Skin of body (tissue), 2 donors: Measurements from ENCODE around the gene NPAT. TPM values are rescaled to one million over a fixed set of nuclear protein-coding genes. Genes with fewer than 3 reads are reported as not detected.
A peak's percentile ranks its signal among the peaks of the same experiment; 100 is the strongest.
"Not testable (repeated sequence)": the region's sequence is repeated elsewhere in the genome, so short reads cannot be mapped to it uniquely, and the experiment has no call there.

Experiments used
- DNase-seq: peaks from one replicate; lab custom pipeline; 2025; lab: John Stamatoyannopoulos, UW
- total RNA-seq: library from RNA; depleted of rRNA; stranded (reverse); fragments of >200 nt; gene quantifications from one replicate; pipeline ENCODE4 v1.2.3, GENCODE V29; 2014

Gene NPAT
- total RNA-seq, 1 donor from 2014 or later, result 17.5 TPM

DNA sequence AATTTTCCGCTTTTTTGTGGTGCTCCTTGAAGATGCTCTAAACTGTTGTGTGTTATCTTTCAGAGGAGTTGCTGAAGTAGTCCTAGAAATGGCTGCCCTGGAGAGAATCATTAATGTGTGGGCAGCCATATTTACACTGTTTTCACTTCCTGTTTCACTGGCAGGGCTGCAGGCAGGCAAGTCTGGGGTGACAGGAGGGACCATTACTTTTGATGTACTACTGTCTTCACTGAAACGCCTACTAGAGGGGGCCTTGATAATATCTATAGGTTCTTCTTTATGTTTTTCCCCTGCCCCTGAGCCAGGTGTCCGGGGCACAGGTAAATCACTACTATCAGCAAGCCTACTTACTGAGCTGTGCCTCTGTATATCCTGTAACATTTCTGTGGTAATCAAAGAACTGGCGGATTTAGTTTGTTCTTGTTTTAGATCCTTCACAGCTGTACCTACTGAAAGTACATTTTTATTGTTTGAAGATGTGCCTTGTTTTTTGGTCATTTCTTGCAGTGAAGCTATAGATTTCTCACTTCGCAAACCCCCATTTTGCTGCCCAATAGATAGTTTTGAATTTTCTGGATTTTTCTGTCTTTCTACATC, 61.4 kb downstream of the NPAT start:
- no peak for DNase-seq

DNA sequence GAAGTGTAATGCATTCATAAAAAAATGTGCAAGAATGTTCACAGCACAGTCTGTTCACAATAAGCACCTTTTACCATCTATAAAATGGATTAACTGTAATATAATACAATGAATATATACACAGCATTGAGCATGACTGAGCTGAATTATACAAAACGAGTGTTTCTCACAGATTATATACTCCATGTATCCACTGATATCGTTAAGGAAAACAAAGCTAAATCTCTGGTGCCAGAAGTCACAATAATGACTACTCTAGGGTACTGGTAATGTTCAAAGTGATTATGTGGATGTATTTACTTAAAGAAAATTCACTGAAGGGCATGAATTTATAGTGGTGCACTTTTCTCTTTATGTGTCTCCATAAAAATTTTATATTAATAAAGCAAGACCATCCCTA, 67.8 kb downstream of the NPAT start:
- no peak for DNase-seq

DNA sequence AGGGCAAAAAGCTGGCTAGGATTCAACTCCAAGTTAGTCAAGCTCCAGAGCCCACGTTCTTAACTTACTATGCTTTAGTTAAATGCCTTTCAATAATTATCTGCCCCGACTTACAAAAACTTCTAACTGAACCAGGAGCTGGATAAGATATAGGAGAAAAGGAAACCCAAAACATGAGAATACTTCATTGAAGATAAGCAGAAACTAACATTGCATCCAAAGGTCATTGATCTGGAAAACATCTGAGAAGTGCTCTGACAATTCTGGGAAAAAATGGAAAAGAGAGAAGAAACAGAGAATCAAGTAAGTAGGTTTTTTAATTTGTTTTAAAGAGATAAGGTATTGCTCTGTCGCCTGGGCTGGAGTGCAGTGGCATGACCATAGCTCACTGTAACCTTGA, 73.9 kb downstream of the NPAT start:
- no peak for DNase-seq

DNA sequence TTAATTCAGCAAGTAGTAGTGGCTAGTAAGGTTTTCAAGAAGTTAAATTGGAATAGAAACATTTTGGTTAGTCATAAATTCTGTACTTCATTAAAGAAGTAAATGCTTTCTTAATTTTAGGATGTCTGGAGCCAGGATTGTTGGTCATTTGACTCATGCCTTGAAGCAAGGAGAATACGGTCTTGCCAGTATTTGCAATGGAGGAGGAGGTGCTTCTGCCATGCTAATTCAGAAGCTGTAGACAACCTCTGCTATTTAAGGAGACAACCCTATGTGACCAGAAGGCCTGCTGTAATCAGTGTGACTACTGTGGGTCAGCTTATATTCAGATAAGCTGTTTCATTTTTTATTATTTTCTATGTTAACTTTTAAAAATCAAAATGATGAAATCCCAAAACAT, 75.3 kb downstream of the NPAT start:
- DNase-seq, result no peak

DNA sequence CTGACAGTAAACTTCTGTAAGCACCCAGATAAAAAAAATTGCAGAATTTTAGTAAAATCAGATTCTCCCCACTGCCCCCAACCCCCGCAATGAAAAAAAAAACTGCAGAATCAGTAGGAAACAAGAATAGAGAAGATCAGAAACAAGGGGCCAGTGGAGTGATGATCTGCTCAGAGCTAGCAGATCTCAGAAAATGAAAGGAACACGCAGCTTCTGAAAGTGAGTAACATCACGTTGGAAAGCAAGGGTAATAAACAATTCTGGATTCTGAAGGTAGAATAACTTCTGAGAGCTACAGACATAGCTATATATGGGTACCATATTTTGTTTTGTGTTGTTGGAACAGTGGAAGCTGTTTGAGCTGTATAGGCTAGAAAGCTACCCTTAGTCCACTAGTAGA, 77.8 kb downstream of the NPAT start:
- DNase-seq, result no peak

DNA sequence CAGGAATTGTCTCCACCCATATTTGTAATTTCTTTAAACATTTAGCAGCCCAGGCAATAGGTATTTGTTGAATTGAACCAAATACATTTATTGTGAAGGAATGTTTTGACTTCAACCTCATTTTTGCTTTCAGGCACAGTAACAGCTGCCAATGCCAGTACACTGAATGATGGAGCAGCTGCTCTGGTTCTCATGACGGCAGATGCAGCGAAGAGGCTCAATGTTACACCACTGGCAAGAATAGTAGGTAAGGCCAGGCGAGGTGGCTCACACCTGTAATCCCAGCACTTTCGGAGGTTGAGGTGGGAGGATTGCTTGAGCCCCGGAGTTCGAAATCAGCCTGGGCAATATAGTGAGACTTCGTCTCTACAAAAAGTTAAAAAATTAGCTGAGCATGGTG, 80.1 kb downstream of the NPAT start:
- DNase-seq, result no peak

DNA sequence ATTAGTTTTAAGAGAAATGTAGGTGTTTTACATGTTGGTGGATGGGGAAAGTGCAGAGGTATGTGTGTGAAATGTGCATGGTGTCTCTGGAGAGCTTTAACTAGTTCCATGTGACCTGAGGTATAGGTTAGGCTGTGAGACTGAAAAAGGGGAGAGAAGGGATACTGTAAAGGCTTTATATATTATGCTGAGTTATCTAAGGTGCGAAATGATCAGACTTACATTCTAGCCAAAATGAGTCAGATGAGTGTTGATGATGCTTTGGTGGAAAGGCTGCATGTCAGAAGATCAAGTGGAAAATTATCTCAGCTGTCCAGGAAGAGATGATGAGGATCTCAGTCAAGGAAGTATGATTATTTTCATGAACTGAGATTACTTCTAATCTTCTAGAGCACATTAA, 85.2 kb downstream of the NPAT start:
- DNase-seq, result no peak

DNA sequence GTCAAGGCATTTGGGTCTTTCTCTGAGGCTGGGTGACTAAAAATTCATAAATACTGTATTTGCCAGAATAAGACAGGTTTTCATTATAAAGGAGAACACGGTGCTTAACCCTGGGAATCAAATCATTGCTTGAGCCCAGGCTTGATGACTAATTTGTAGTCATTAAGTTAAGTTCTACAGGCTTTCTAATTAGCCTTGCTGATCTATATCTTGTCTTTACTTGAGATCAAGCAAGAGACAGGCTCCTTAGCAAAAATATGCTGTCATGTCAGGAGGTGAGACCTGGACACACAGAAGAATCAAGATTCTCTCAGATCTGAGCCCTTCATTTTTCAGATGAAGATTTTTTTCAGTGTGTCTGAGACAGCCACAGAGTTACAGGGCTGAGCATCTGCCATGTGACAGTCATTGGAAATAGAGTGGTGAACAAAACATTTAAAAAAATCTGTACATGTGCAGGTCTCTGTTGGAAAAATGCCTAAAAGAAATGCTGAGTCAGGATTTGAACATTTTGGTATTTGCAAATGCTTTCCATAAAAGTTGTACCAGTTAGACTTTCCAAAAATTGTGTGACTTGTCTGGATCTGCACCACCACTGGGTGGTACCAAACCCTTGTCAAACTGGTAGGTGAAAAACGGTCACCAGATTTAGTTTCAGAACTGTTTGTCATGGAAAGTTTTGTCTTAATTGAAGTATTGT, 86.4 kb downstream of the NPAT start:
- no peak for DNase-seq

DNA sequence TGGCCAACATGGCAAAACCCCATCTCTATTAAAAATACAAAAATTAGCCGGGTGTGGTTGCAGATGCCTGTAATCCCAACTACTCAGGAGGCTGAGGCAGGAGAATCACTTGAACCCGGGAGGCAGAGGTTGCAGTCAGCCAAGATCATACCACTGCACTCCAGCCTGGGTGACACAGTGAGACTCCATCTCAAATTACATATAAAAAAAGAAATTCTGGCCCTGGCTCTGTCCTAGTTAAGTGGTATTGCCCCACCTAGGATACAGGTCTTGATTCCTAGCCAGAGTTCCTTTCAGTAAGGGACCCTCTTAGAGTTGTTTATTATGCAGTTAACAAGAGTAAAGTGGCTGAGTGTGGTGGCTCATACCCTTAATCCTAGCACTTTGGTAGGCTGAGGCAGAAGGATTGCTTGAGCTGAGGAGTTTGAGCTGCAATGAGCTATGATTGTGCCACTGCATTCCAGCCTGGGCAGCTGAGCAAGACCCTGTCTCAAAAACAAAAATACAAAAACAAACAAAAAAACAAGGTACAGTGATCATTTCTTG, 89.4 kb downstream of the NPAT start:
- DNase-seq, result not testable (repeated sequence)

DNA sequence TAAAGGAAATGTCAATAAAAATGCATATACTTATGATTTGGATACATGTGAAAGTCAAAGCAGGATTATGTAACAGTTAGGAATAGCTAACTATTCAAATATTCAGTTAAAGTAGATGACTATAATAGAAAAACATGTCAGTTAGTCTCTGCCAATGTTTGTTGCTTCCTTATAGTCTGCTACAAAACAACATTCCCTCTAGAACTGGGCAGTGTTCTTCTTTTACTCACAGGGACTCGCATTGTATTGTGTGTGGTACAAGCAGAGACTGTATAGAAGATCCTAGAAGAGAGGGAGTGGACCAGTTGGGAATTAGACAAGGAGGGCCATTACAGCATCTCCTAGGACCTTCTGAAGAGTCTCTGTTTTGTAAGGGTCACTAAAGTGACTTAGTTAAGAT, 90.4 kb downstream of the NPAT start:
- no peak for DNase-seq

DNA sequence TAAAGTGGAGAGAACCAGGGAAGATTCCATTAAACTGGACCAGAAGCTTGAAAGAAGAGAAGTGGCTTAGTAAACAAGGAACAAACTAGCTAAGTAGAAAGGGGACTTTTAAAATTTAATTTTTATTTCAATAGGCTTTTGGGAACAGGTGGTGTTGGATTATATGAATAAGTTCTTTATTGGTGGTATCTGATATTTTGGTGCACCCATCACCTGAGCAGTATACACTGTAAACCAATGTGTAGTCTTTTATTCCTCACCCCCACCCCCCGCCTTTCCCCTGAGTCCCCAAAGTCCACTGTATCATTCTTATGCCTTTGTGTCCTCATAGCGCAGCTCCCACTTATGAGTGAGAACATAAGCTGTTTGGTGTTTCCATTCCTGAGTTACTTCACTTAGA, 93.7 kb downstream of the NPAT start:
- DNase-seq, result no peak

DNA sequence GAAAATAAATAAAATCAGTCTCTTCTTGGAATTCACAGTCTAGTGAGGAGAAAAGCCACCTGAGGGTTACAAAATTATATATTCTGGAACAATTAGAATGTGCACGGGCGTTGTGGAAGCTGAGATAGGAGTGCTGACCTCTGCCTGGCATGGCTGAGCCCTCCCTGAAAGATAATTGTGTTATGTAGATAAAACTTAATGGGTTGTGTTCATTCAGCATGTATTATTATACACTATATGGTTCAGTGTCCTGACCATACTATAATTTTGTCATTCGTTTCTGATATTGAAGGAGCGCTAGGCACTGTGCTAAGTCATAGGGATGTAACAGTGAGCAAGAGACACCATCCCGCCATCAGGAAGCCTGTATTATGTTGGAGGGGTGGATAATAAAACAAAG, 97.3 kb downstream of the NPAT start:
- DNase-seq, result no peak

DNA sequence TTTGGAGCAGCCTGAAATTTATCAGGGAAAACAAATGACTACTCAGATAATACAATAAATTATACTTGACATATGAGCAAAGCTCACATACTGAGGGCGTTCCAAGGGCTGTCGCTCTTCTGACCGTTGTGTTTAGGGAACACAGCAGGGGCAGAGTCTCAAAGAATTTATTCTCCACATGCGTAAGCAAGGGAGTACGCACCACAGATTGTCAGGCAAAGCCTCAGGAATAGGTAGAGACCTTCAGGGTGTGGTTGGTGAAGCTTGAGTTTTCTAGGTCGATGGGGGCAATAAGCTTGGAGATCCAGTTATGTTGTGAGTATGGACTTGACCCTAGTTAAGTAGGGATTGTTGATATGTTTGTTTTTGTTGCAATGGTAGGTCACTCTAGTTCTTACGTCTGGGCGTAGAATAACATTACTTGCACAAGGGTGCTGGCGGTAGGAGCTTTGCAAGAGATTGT, 100.2 kb downstream of the NPAT start:
- DNase-seq, result peak; percentile 14

DNA sequence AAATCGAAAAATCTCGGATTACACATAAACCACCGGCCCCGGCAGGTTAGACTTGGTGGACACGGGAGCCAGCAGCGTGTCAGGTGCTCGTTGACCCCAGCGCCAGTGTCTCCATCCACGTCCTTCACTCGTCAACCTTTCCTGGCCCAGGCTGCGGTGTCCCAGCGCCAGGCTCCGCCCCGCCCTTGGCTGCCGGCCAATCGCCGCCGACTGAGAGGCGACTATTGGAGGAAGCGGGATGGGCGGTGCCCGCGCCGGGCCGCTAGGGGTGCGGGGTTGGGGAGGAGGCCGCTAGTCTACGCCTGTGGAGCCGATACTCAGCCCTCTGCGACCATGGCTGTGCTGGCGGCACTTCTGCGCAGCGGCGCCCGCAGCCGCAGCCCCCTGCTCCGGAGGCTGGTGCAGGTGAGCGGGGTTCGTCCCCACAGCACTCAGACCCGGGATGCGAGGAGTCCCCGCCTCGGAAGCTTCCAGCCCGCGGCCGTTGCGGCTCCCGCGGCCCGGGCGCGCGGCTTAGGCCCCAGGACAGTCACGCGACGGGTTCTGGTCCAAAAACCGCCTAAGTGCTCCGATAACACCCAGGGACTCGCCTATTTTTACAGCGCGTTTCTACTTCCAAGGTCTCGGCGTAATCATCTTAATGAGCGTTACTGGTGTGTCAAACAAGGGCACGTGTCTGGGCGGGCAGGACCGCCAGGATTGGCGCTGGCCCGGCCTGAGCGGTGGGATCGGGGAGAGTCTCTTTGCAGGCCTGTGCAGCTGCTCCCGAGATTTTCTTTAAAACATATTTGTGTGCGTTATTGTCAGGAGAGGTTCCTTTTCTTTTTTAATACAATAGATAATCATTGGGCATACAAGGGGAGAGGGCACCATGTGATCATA, 100.9 kb downstream of the NPAT start, which contains the start of gene ACAT1:
Gene ACAT1, plus strand, starts transcription at position 294 of the 882 bp plus-strand sequence. Its CDS starts 40 bp downstream, at position 334.
- DNase-seq, result peak; percentile 85

DNA sequence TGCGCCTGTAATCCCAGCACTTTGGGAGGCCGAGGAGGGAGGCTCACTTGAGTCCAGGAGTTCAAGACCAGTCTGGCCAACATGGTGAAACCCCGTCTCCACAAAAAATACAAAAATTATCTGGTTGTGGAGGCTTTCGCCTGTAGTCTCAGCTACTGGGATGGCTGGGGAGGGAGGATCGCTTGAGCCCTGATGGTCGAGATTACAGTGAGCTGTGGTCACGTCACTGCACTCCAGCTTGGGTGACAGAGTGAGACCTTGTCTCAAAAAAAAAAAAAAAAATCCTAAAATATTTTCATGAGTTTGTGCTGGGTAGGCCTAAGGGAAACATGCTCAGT, 101.5 kb downstream of the NPAT start:
- DNase-seq, result not testable (repeated sequence)

DNA sequence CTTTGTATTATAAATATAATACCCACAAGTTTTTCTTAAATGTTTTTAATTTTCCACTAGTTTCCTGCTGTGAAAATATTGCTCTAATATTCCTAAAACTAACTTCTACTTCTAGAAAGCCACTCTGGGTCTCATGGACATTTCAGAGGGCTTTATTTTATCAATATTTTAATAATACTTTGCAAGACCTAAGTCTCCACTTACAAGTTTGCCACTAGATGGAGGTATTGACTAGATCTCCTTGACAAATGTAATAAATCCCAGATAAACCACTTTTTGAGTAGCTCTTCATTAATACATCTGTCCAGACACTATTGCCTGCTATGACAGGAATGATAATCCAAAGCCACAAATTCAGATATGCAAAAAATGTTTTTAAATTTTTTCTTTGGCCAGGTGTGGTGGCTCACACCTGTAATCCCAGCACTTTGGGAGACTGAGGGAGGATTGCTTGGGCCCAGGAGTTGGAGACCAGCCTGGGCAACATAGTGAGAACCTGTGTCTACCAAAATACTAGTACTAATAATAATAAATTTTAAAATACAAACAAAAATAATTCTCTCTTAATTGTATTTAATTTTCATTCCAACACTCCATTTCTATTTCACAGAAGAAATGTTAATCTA, 104.6 kb downstream of the NPAT start:
- peak; percentile 34 for DNase-seq

DNA sequence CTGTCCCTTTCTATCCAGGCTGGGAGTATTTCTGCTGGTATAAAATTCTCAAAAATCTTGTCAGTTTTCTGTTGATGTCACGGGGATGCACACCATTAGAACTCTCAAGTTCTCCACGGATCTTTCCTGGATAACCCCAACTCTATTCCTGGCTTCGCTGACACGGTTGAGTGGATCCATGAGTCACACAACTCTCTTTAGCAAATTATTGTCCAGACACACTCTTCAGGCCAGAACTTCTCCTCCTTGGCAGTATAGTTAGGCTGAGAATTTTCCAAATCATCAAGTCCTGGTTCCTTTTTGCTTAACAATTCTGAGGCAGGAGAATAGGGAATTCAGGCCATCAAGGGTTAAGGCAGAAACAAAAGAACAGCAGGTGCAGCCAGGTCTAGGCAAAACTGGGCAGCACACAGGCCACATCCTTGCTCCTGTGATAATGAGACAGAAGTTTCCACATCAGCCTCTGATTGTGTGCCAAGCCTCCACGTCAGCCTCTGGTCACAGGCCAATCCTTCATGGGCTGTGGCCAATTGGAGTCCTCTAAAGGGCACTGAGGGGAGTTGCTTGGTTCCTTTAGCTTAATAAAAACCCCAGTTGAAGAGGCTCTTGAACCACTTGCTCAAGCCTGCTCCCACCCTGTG, 106.8 kb downstream of the NPAT start:
- peak; percentile 14 for DNase-seq

DNA sequence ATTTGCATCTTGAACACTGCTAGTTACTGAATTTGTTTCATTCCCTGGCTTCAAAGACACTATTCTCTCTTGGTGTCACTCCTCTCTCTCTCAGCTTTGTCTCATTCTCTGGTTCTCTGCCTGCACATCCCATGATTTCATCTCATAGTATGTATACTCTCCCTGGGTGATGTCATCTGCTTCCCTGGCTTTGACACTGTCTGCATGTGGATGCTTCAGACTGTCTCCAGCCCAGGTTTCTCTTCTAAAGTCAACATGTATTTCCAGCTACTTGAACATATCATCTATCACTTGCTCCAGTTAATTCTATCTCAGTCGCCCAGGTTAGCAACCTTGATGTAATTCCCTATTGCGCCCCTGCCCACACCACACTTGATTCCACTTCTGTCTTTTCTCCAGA, 110.4 kb downstream of the NPAT start:
- DNase-seq, result no peak

DNA sequence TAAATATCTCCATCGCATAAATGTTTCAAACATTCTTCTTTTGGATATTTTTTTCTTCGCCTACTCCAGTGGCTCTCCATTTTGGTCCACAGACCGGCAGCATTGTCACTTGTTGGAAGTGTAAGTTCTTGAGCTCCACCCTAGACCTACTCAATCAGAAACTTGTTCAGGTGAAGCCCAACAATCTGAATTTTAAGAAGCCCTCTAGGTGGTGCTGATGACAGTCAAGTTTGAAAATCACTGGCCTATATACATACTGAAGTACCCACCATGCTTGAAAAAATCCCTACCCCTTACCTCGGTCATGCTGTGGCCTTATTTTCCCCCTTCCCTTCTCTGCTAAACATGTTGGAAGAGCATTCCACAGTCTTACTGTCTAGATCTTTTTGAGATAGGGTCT, 111.3 kb downstream of the NPAT start:
- no peak for DNase-seq
